ENCODE results near the gene PIR.

GRCh38 chrX:15529165-15529564 lies 36.0 kb upstream of the PIR start:
- TF ChIP-seq POLR2A (IDR thresholded peaks at IDR 0.05): no peak
- TF ChIP-seq, protein P1, sequence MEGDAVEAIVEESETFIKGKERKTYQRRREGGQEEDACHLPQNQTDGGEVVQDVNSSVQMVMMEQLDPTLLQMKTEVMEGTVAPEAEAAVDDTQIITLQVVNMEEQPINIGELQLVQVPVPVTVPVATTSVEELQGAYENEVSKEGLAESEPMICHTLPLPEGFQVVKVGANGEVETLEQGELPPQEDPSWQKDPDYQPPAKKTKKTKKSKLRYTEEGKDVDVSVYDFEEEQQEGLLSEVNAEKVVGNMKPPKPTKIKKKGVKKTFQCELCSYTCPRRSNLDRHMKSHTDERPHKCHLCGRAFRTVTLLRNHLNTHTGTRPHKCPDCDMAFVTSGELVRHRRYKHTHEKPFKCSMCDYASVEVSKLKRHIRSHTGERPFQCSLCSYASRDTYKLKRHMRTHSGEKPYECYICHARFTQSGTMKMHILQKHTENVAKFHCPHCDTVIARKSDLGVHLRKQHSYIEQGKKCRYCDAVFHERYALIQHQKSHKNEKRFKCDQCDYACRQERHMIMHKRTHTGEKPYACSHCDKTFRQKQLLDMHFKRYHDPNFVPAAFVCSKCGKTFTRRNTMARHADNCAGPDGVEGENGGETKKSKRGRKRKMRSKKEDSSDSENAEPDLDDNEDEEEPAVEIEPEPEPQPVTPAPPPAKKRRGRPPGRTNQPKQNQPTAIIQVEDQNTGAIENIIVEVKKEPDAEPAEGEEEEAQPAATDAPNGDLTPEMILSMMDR (IDR thresholded peaks at IDR 0.05): no peak
